OCI-LY7 (cell line): Measurements from ENCODE around the gene MAP3K13. TPM values are rescaled to one million over a fixed set of nuclear protein-coding genes. Genes with fewer than 3 reads are reported as not detected.

ENCODE experiments used
- BruUV-seq: library from RNA; stranded (reverse); fragments of 400-500 nt; replicated peaks from 2 replicates; lab custom pipeline; 2021; lab: Mats Ljungman, UMichigan
- CTCF ChIA-PET: fragments of 300-600 bp; sonication (Branson Sonifier 250); formaldehyde crosslinking; loops from one replicate; lab custom pipeline; 2022; ENCODE audit warnings: antibody characterized with exemption; ENCODE audit not compliant: unreplicated experiment; lab: Charles Lee
- POLR2A ChIA-PET: fragments of 300-600 bp; sonication (Branson Sonifier 250); formaldehyde crosslinking; loops from one replicate; lab custom pipeline; 2022; ENCODE audit warnings: antibody characterized with exemption; lab: Charles Lee
- DNase-seq: peaks from one replicate; pipeline ENCODE4 v3.0.0-alpha.2; 2015; ENCODE audit warnings: low spot score
- H2AFZ ChIP-seq: fragments of 200-600 bp; sonication (generic), shearing (Covaris generic); 2 replicates; pipeline ENCODE4 v1.6.1; 2014; ENCODE audit warnings: mild to moderate bottlenecking, antibody characterized with exemption, low read length, moderate library complexity
- H3K27ac ChIP-seq: fragments of 200-600 bp; sonication (generic); 2 replicates; pipeline ENCODE4 v1.5.1; 2014; ENCODE audit warnings: mixed run types, low read depth, mild to moderate bottlenecking, moderate library complexity, low read length, inconsistent platforms; ENCODE audit not compliant: poor library complexity, severe bottlenecking
- H3K36me3 ChIP-seq: fragments of 200-600 bp; sonication (generic); 2 replicates; pipeline ENCODE4 v1.6.1; 2014; ENCODE audit warnings: mild to moderate bottlenecking, antibody characterized with exemption, low read length, moderate library complexity, mixed read lengths; ENCODE audit not compliant: insufficient read depth
- H3K4me1 ChIP-seq: fragments of 200-600 bp; sonication (generic); 2 replicates; pipeline ENCODE4 v1.5.1; 2014; ENCODE audit warnings: mild to moderate bottlenecking, low read length; ENCODE audit not compliant: insufficient read depth, poor library complexity, severe bottlenecking
- H3K4me2 ChIP-seq: fragments of 200-600 bp; sonication (generic); 2 replicates; pipeline ENCODE4 v1.6.1; 2014; ENCODE audit warnings: mild to moderate bottlenecking, low read length
- H3K4me3 ChIP-seq: fragments of 200-600 bp; sonication (generic); 2 replicates; pipeline ENCODE4 v1.5.1; 2014; ENCODE audit warnings: mild to moderate bottlenecking, low read depth, low read length; ENCODE audit not compliant: poor library complexity, severe bottlenecking
- H3K79me2 ChIP-seq: fragments of 200-600 bp; sonication (generic); 2 replicates; pipeline ENCODE4 v1.6.1; 2016; ENCODE audit warnings: low read depth, mild to moderate bottlenecking, low read length, moderate library complexity, mixed read lengths; ENCODE audit not compliant: insufficient read depth
- H3K9me2 ChIP-seq: fragments of 200-600 bp; sonication (generic); 2 replicates; pipeline ENCODE4 v1.6.1; 2016; ENCODE audit warnings: mild to moderate bottlenecking, low read length, mixed read lengths; ENCODE audit not compliant: insufficient read depth
- H3K9me3 ChIP-seq: fragments of 200-600 bp; sonication (generic); 2 replicates; pipeline ENCODE4 v1.6.1; 2014; ENCODE audit warnings: mild to moderate bottlenecking, mixed run types, low read length, mixed read lengths
- H4K20me1 ChIP-seq: fragments of 200-600 bp; sonication (generic); 2 replicates; pipeline ENCODE4 v1.6.1; 2014; ENCODE audit warnings: mild to moderate bottlenecking, antibody characterized with exemption, low read length, moderate library complexity, mixed read lengths; ENCODE audit not compliant: insufficient read depth
- CTCF ChIP-seq: fragments of 200-600 bp; sonication (generic); conservative IDR thresholded peaks from 2 replicates; pipeline ENCODE4 v1.5.1; 2014; ENCODE audit warnings: mild to moderate bottlenecking, antibody characterized with exemption, low read length, moderate library complexity, mixed read lengths
- EZH2phosphoT487 ChIP-seq: fragments of 200-600 bp; sonication (generic); IDR thresholded peaks from 2 replicates; pipeline ENCODE4 v1.6.1; 2018; ENCODE audit warnings: low read depth, borderline replicate concordance, mild to moderate bottlenecking, mixed run types, antibody characterized with exemption, low read length, moderate library complexity, mixed read lengths
- intact Hi-C: fragments of 100-400 bp; cut with micrococcal nuclease; formaldehyde crosslinking; loops from one replicate; pipeline ENCODE4 v1.10.0; 2022; ENCODE audit not compliant: unreplicated experiment
- total RNA-seq, 2 experiments: library from RNA; depleted of rRNA in 1 of 2; stranded (reverse); fragments of >200 nt in 1 of 2; shearing (Covaris generic) in 1 of 2; gene quantifications; 2 replicates each; pipeline ENCODE4 v1.2.3, GENCODE V29; 2014 to 2022

MAP3K13 gene
- total RNA-seq, 2 experiments from 2014 or later, result 7.6 to 15.0 TPM

GRCh38 chr3:185420762-185421161 is 57.8 kb downstream of the MAP3K13 start:
- H2AFZ ChIP-seq, result no peak overlapping the region
- CTCF ChIA-PET, result no interaction called here
- peak overlapping the region; percentile 34 for H3K4me2 ChIP-seq

GRCh38 chr3:185421577-185422232 is 58.8 kb downstream of the MAP3K13 start:
- no peaks in the 10 kb centered on the region for H3K9me3 ChIP-seq
- H3K4me1 ChIP-seq, result peaks cover 36% of the 10 kb centered on the region
- H3K36me3 ChIP-seq, result no peaks in the 10 kb centered on the region
- BruUV-seq, result no TSS peak
- no peaks in the 10 kb centered on the region for H3K9me2 ChIP-seq
- no peaks in the 10 kb centered on the region for H3K79me2 ChIP-seq
- no peaks in the 10 kb centered on the region for H4K20me1 ChIP-seq
- peak; percentile 46 for DNase-seq
- CTCF ChIA-PET, result no interaction called here
- peak overlapping the region; percentile 10 for H3K4me3 ChIP-seq
- peak overlapping the region; percentile 3; the same call in 1 of the 2 replicates for H2AFZ ChIP-seq
- POLR2A ChIA-PET, result interaction anchor here (0.6 to 0.8 kb wide), 2 partner anchors 40 to 1737 kb away, joined by 3 to 4 read pairs; no protein-coding TSS in a partner anchor
- H3K4me2 ChIP-seq, result peak overlapping the region; percentile 34
- TF ChIP-seq CTCF, result no peak
- TF ChIP-seq EZH2phosphoT487, result no peak
- intact Hi-C loops, result no loop called here
- peak overlapping the region; percentile 36 for H3K27ac ChIP-seq

More at GRCh38 chr3:185420762-185421161, 57.8 kb downstream of the MAP3K13 start:
- TF ChIP-seq EZH2phosphoT487 (no peak), CTCF (no peak)
- Histone ChIP-seq H3K36me3 (no peaks in the 10 kb centered on the region), H3K9me3 (no peaks in the 10 kb centered on the region), H3K4me3 (no peak overlapping the region), H4K20me1 (no peaks in the 10 kb centered on the region), H3K79me2 (no peaks in the 10 kb centered on the region), H3K27ac (no peak overlapping the region), H3K9me2 (no peaks in the 10 kb centered on the region), H3K4me1 (peaks cover 36% of the 10 kb centered on the region)
- no peak for DNase-seq
- intact Hi-C loops, result no loop called here
- no TSS peak for BruUV-seq
- POLR2A ChIA-PET, result interaction anchor here (1.1 kb wide), 1 partner anchor 23 kb away, joined by 3 read pairs; no protein-coding TSS in a partner anchor

- no TSS peak for BruUV-seq
- no peak overlapping the region for H3K4me3 ChIP-seq
- peak overlapping the region; percentile 34 for H3K4me2 ChIP-seq
- no peaks in the 10 kb centered on the region for H3K9me2 ChIP-seq
- no peak overlapping the region for H2AFZ ChIP-seq
- H3K36me3 ChIP-seq, result no peaks in the 10 kb centered on the region
- no peaks in the 10 kb centered on the region for H3K9me3 ChIP-seq
- no peaks in the 10 kb centered on the region for H4K20me1 ChIP-seq
- no peak overlapping the region for H3K27ac ChIP-seq
- intact Hi-C loops, result no loop called here
- ChIA-PET POLR2A (interaction anchor here (0.8 kb wide), 1 partner anchor 39 kb away, joined by 3 read pairs; no protein-coding TSS in a partner anchor), CTCF (interaction anchor here (0.6 kb wide), 1 partner anchor 42 kb away, joined by 3 read pairs; no protein-coding TSS in a partner anchor)
- H3K79me2 ChIP-seq, result no peaks in the 10 kb centered on the region
- peaks cover 36% of the 10 kb centered on the region for H3K4me1 ChIP-seq
- TF ChIP-seq EZH2phosphoT487 (no peak), CTCF (no peak)
- DNase-seq, result no peak
Measured at GRCh38 chr3:185422677-185423076, 59.7 kb downstream of the MAP3K13 start.
